ENCODE results near the gene EPHB1. TPM values are rescaled to one million over a fixed set of nuclear protein-coding genes. Genes with fewer than 3 reads are reported as not detected.

EPHB1 gene
- polyA plus RNA-seq, 4 donors: 0.65 to 1.0 TPM; not detected in 2

- H3K36me3 ChIP-seq (ENCODE audit: control insufficient read depth in 3 of 3, insufficient read depth in 2 of 3, low read depth in 1 of 3, low read length in 3 of 3): no peaks in the 10 kb centered on the region
- no peak for DNase-seq
- H3K4me3 ChIP-seq (ENCODE audit: low read depth in 1 of 3, low read length in 3 of 3): no peak overlapping the region
- FAIRE-seq: no peak
- H3K27ac ChIP-seq (ENCODE audit: low read depth in 1 of 3, low read length in 2 of 3): no peak overlapping the region
- no peaks in the 10 kb centered on the region for H3K4me1 ChIP-seq (ENCODE audit: control insufficient read depth in 3 of 3, insufficient read depth in 2 of 3, low read depth in 1 of 3, low read length in 2 of 3)
- WGBS, 3 donors: 18 to 32% (median 19%) methylated on average over 3 of the region's 3 CpGs
- peaks cover 0 to 2% (median 0%) of the 10 kb centered on the region in 3 donors for H3K27me3 ChIP-seq (ENCODE audit: control insufficient read depth in 3 of 3, insufficient read depth in 3 of 3, low read length in 3 of 3)
- no peaks in the 10 kb centered on the region for H3K9me3 ChIP-seq (ENCODE audit: control insufficient read depth in 2 of 2, insufficient read depth in 1 of 2, low read depth in 1 of 2, low read length in 1 of 2)
These were observed 179.6 kb downstream of the EPHB1 start for GRCh38 chr3:134974624-134975023.

GRCh38 chr3:134976948-134977347 is 181.9 kb downstream of the EPHB1 start:
- DNase-seq (no peak), FAIRE-seq (no peak)
- 90 to 94% (median 90%) methylated on average over 3 of the region's 3 CpGs for WGBS, 3 donors
- Histone ChIP-seq H3K27me3 (ENCODE audit: control insufficient read depth in 3 of 3, insufficient read depth in 3 of 3, low read length in 3 of 3) (peaks cover 0 to 2% (median 0%) of the 10 kb centered on the region in 3 donors), H3K4me3 (ENCODE audit: low read depth in 1 of 3, low read length in 3 of 3) (no peak overlapping the region), H3K4me1 (ENCODE audit: control insufficient read depth in 3 of 3, insufficient read depth in 2 of 3, low read depth in 1 of 3, low read length in 2 of 3) (no peaks in the 10 kb centered on the region), H3K9me3 (ENCODE audit: control insufficient read depth in 2 of 2, insufficient read depth in 1 of 2, low read depth in 1 of 2, low read length in 1 of 2) (no peaks in the 10 kb centered on the region), H3K36me3 (ENCODE audit: control insufficient read depth in 3 of 3, insufficient read depth in 2 of 3, low read depth in 1 of 3, low read length in 3 of 3) (no peaks in the 10 kb centered on the region), H3K27ac (ENCODE audit: low read depth in 1 of 3, low read length in 2 of 3) (no peak overlapping the region)

- Histone ChIP-seq H3K36me3 (ENCODE audit: control insufficient read depth in 3 of 3, insufficient read depth in 2 of 3, low read depth in 1 of 3, low read length in 3 of 3) (no peaks in the 10 kb centered on the region), H3K4me3 (ENCODE audit: low read depth in 1 of 3, low read length in 3 of 3) (no peak overlapping the region), H3K27ac (ENCODE audit: low read depth in 1 of 3, low read length in 2 of 3) (no peak overlapping the region), H3K4me1 (ENCODE audit: control insufficient read depth in 3 of 3, insufficient read depth in 2 of 3, low read depth in 1 of 3, low read length in 2 of 3) (no peaks in the 10 kb centered on the region), H3K27me3 (ENCODE audit: control insufficient read depth in 3 of 3, insufficient read depth in 3 of 3, low read length in 3 of 3) (no peaks in the 10 kb centered on the region), H3K9me3 (ENCODE audit: control insufficient read depth in 2 of 2, insufficient read depth in 1 of 2, low read depth in 1 of 2, low read length in 1 of 2) (no peaks in the 10 kb centered on the region)
- 71 to 88% (median 88%) methylated on average over 1 of the region's 1 CpG for WGBS, 3 donors
- DNase-seq (no peak), FAIRE-seq (no peak)
These were observed 183.6 kb downstream of the EPHB1 start for GRCh38 chr3:134978658-134979057.

- Histone ChIP-seq H3K36me3 (ENCODE audit: control insufficient read depth in 3 of 3, insufficient read depth in 2 of 3, low read depth in 1 of 3, low read length in 3 of 3) (no peaks in the 10 kb centered on the region), H3K27ac (ENCODE audit: low read depth in 1 of 3, low read length in 2 of 3) (no peak overlapping the region), H3K4me3 (ENCODE audit: low read depth in 1 of 3, low read length in 3 of 3) (no peak overlapping the region), H3K4me1 (ENCODE audit: control insufficient read depth in 3 of 3, insufficient read depth in 2 of 3, low read depth in 1 of 3, low read length in 2 of 3) (no peaks in the 10 kb centered on the region), H3K27me3 (ENCODE audit: control insufficient read depth in 3 of 3, insufficient read depth in 3 of 3, low read length in 3 of 3) (no peaks in the 10 kb centered on the region), H3K9me3 (ENCODE audit: control insufficient read depth in 2 of 2, insufficient read depth in 1 of 2, low read depth in 1 of 2, low read length in 1 of 2) (no peaks in the 10 kb centered on the region)
- 60 to 88% (median 76%) methylated on average over 6 of the region's 6 CpGs for WGBS, 3 donors
- DNase-seq: no peak
- FAIRE-seq: no peak
These were observed 191.0 kb downstream of the EPHB1 start for GRCh38 chr3:134985864-134986715.

GRCh38 chr3:134988666-134989065 is 193.6 kb downstream of the EPHB1 start:
- H3K4me1 ChIP-seq (ENCODE audit: control insufficient read depth in 3 of 3, insufficient read depth in 2 of 3, low read depth in 1 of 3, low read length in 2 of 3): no peaks in the 10 kb centered on the region
- FAIRE-seq: no peak
- no peak overlapping the region for H3K4me3 ChIP-seq (ENCODE audit: low read depth in 1 of 3, low read length in 3 of 3)
- H3K9me3 ChIP-seq (ENCODE audit: control insufficient read depth in 2 of 2, insufficient read depth in 1 of 2, low read depth in 1 of 2, low read length in 1 of 2): no peaks in the 10 kb centered on the region
- no peak for DNase-seq
- H3K36me3 ChIP-seq (ENCODE audit: control insufficient read depth in 3 of 3, insufficient read depth in 2 of 3, low read depth in 1 of 3, low read length in 3 of 3): no peaks in the 10 kb centered on the region
- 73 to 83% (median 80%) methylated on average over 2 of the region's 2 CpGs for WGBS, 3 donors
- no peaks in the 10 kb centered on the region for H3K27me3 ChIP-seq (ENCODE audit: control insufficient read depth in 3 of 3, insufficient read depth in 3 of 3, low read length in 3 of 3)
- no peak overlapping the region for H3K27ac ChIP-seq (ENCODE audit: low read depth in 1 of 3, low read length in 2 of 3)

- Histone ChIP-seq H3K9me3 (ENCODE audit: control insufficient read depth in 2 of 2, insufficient read depth in 1 of 2, low read depth in 1 of 2, low read length in 1 of 2) (no peaks in the 10 kb centered on the region), H3K27ac (ENCODE audit: low read depth in 1 of 3, low read length in 2 of 3) (no peak overlapping the region), H3K36me3 (ENCODE audit: control insufficient read depth in 3 of 3, insufficient read depth in 2 of 3, low read depth in 1 of 3, low read length in 3 of 3) (no peaks in the 10 kb centered on the region), H3K4me3 (ENCODE audit: low read depth in 1 of 3, low read length in 3 of 3) (no peak overlapping the region), H3K4me1 (ENCODE audit: control insufficient read depth in 3 of 3, insufficient read depth in 2 of 3, low read depth in 1 of 3, low read length in 2 of 3) (no peaks in the 10 kb centered on the region), H3K27me3 (ENCODE audit: control insufficient read depth in 3 of 3, insufficient read depth in 3 of 3, low read length in 3 of 3) (peaks cover 0 to under 1% (median 0%) of the 10 kb centered on the region in 3 donors)
- DNase-seq (no peak), FAIRE-seq (no peak)
- WGBS, 3 donors: 61 to 76% (median 66%) methylated on average over 4 of the region's 4 CpGs
These were observed 195.9 kb downstream of the EPHB1 start for GRCh38 chr3:134991003-134991402.

GRCh38 chr3:134991472-134992010 is 196.5 kb downstream of the EPHB1 start:
- no peak overlapping the region for H3K4me3 ChIP-seq (ENCODE audit: low read depth in 1 of 3, low read length in 3 of 3)
- no peak for FAIRE-seq

GRCh38 chr3:134992180-134992579 is 197.1 kb downstream of the EPHB1 start:
- H3K27me3 ChIP-seq (ENCODE audit: control insufficient read depth in 3 of 3, insufficient read depth in 3 of 3, low read length in 3 of 3): peaks cover 0 to 3% (median 0%) of the 10 kb centered on the region in 3 donors
- H3K4me3 ChIP-seq (ENCODE audit: low read depth in 1 of 3, low read length in 3 of 3): no peak overlapping the region
- no peaks in the 10 kb centered on the region for H3K9me3 ChIP-seq (ENCODE audit: control insufficient read depth in 2 of 2, insufficient read depth in 1 of 2, low read depth in 1 of 2, low read length in 1 of 2)
- no peaks in the 10 kb centered on the region for H3K36me3 ChIP-seq (ENCODE audit: control insufficient read depth in 3 of 3, insufficient read depth in 2 of 3, low read depth in 1 of 3, low read length in 3 of 3)
- H3K4me1 ChIP-seq (ENCODE audit: control insufficient read depth in 3 of 3, insufficient read depth in 2 of 3, low read depth in 1 of 3, low read length in 2 of 3): no peaks in the 10 kb centered on the region
- no peak overlapping the region for H3K27ac ChIP-seq (ENCODE audit: low read depth in 1 of 3, low read length in 2 of 3)
- 85 to 95% (median 89%) methylated on average over 7 of the region's 7 CpGs for WGBS, 3 donors
- FAIRE-seq (no peak), DNase-seq (no peak)

More at GRCh38 chr3:134991472-134992010, 196.5 kb downstream of the EPHB1 start:
- H3K9me3 ChIP-seq (ENCODE audit: control insufficient read depth in 2 of 2, insufficient read depth in 1 of 2, low read depth in 1 of 2, low read length in 1 of 2): no peaks in the 10 kb centered on the region
- no peaks in the 10 kb centered on the region for H3K36me3 ChIP-seq (ENCODE audit: control insufficient read depth in 3 of 3, insufficient read depth in 2 of 3, low read depth in 1 of 3, low read length in 3 of 3)
- no peaks in the 10 kb centered on the region for H3K4me1 ChIP-seq (ENCODE audit: control insufficient read depth in 3 of 3, insufficient read depth in 2 of 3, low read depth in 1 of 3, low read length in 2 of 3)
- no peak for DNase-seq
- 81 to 85% (median 83%) methylated on average over 2 of the region's 2 CpGs for WGBS, 3 donors
- no peak overlapping the region for H3K27ac ChIP-seq (ENCODE audit: low read depth in 1 of 3, low read length in 2 of 3)
- H3K27me3 ChIP-seq (ENCODE audit: control insufficient read depth in 3 of 3, insufficient read depth in 3 of 3, low read length in 3 of 3): peaks cover 0 to 3% (median 0%) of the 10 kb centered on the region in 3 donors
